ENCODE data around the gene TOR4A.

Gene TOR4A

DNA sequence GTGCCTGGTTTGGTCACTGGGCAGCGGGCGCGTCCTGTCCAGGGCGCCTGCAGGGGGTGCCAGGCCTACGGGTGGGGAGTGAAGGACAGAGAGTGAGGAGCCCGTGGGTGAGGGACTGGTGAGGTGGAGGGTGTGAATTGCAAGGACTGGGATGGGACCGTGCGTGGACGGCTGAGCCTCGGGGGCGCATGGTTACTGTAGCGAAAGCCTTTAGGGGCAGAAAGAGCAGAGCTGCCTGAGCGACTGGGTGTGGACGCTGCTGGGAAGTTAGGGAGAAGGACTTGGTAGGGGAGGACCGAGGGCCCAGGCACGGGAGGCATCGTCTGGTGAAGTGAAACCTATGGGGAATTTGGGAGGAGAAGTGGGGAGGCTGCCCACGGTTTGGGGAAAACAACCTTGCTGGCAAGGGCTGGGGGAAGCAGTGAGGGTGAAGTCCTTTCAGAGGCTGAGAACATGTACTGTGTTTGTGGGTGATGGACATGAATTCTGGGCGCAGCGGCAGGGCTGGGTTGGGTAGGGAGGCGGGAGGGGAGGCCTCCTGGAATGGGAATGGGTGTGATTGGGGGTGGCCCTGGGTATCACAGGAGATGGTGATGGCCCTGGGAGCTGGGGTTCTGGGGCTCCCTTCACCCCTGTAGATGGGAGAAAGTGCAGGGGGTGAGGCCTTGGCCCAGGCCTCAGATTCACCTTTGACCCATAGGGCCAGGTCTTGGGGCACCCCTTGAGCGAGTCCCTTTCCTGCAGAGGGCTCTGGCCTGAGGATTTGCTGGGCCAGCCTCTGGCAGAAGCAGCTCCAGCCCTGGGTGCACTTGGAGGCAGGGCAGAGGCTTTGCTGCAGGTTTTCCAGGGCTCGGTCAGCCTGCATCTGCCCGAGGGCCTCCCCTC, 1.7 kb upstream of the TOR4A start:
- no peaks in the 10 kb centered on the region for H3K9me3 ChIP-seq (ENCODE audit: control insufficient read depth, insufficient read depth, low read length)
- no peak for DNase-seq (ENCODE audit: low read depth, low spot score)
- no CpG with 5 or more reads among the region's 24 CpGs for WGBS (ENCODE audit: insufficient coverage, insufficient read length)
- no peak overlapping the region for H3K4me3 ChIP-seq (ENCODE audit: low read length)
- H3K36me3 ChIP-seq (ENCODE audit: control insufficient read depth, insufficient read depth, low read length), result peaks cover 21% of the 10 kb centered on the region; the same call in 1 of the 2 replicates
- no peaks in the 10 kb centered on the region for H3K27me3 ChIP-seq (ENCODE audit: control insufficient read depth, insufficient read depth, low read length)
- H3K4me1 ChIP-seq (ENCODE audit: control insufficient read depth, insufficient read depth, low read length), result peaks cover 3% of the 10 kb centered on the region; the same call in 1 of the 2 replicates
- no peak overlapping the region for H3K27ac ChIP-seq (ENCODE audit: low read length)

GRCh38 chr9:137276473-137277328, 825 bp upstream of the TOR4A start:
- H3K9me3 ChIP-seq (ENCODE audit: control insufficient read depth, insufficient read depth, low read length), result no peaks in the 10 kb centered on the region
- H3K36me3 ChIP-seq (ENCODE audit: control insufficient read depth, insufficient read depth, low read length), result peaks cover 19% of the 10 kb centered on the region; the same call in 1 of the 2 replicates
- H3K27ac ChIP-seq (ENCODE audit: low read length), result no peak overlapping the region
- DNase-seq (ENCODE audit: low read depth, low spot score), result no peak
- H3K4me1 ChIP-seq (ENCODE audit: control insufficient read depth, insufficient read depth, low read length), result peaks cover 3% of the 10 kb centered on the region; the same call in 1 of the 2 replicates
- WGBS (ENCODE audit: insufficient coverage, insufficient read length), result no CpG with 5 or more reads among the region's 30 CpGs
- H3K27me3 ChIP-seq (ENCODE audit: control insufficient read depth, insufficient read depth, low read length), result no peaks in the 10 kb centered on the region
- no peak overlapping the region for H3K4me3 ChIP-seq (ENCODE audit: low read length)

DNA sequence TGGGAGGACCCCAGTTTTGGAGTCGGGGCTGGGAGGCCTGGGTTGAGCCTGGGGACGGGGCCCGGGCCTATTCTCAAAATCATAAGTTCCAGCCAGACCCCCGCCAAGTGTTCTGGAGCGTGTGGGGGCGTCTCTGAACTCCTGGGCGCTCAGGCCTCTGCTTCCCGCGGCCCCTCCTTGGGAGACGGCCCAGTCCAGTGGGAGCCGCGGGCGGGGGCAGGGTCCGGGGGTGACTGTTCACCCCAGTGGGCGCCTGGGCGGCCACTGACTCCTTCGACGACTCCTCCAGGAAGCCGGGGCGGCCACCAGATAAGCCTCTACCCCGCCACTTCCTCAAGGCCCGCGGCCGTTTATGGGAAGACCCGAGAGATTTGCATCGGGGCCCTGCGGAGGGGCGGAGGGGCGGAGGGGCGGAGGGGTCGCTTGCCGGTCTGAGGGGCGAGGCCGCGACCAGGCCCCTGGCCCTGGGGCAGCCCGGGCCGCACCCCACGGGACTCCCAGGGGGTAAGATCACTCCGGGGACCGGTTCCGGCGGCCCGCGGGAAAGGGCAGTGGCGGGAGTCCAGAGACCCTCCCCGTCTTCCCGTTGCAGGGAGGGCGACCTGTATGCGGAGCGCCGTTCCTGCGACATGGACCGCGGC, 655 bp downstream of the TOR4A start:
- no CpG with 5 or more reads among the region's 54 CpGs for WGBS (ENCODE audit: insufficient coverage, insufficient read length)
- Histone ChIP-seq H3K36me3 (ENCODE audit: control insufficient read depth, insufficient read depth, low read length) (peaks cover 12% of the 10 kb centered on the region; the same call in 1 of the 2 replicates), H3K9me3 (ENCODE audit: control insufficient read depth, insufficient read depth, low read length) (no peaks in the 10 kb centered on the region), H3K27me3 (ENCODE audit: control insufficient read depth, insufficient read depth, low read length) (no peaks in the 10 kb centered on the region), H3K4me3 (ENCODE audit: low read length) (peak overlapping the region; percentile 8; the same call in 1 of the 2 replicates), H3K4me1 (ENCODE audit: control insufficient read depth, insufficient read depth, low read length) (peaks cover 4% of the 10 kb centered on the region; the same call in 1 of the 2 replicates), H3K27ac (ENCODE audit: low read length) (no peak overlapping the region)
- DNase-seq (ENCODE audit: low read depth, low spot score), result no peak

DNA sequence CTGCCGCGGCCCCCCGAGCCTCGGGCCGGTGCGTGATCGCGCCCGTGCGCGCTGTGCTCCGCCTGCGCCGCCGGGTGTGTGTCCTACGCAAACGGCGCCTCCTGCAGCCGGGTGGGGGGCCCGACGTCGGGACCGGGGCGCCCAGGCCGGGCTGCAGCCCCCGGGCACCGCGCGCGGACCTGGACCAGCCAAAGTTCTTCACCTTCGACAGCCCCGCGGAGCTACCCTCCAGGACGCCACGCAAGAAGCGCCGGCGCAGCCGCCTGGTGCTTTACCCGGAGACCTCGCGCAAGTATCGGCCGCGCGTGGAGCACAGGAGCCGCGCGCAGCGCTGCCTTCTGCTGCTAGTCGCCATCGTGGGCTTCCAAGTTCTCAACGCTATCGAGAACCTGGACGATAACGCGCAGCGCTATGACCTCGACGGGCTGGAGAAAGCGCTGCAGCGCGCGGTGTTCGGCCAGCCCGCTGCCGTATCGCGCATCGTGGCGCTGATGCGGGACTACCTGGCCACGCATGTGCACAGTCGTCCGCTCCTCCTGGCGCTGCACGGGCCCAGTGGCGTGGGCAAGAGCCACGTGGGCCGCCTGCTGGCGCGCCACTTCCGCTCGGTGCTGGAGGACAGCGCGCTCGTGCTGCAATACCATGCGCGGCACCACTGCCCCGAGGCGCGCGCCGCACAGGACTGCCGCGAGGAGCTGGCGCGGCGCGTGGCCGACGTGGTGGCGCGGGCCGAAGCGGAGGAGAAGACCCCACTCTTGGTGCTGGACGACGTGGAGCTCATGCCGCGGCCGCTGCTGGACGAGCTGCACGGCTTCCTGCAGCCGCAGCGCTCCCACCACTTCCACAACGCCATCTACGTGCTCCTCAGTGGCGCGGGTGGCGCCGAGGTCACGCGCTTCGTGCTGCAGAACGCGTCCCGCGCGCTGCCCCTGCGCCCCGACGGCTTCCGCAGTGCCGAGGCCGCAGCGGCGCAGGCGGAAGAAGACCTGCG, 1.5 kb downstream of the TOR4A start:
- H3K27ac ChIP-seq (ENCODE audit: low read length), result no peak overlapping the region
- peaks cover 12% of the 10 kb centered on the region; the same call in 1 of the 2 replicates for H3K36me3 ChIP-seq (ENCODE audit: control insufficient read depth, insufficient read depth, low read length)
- no peak for DNase-seq (ENCODE audit: low read depth, low spot score)
- 0 out of 2 replicates have a peak, but pooled peaks cover 4% of the 10 kb centered on the region for H3K4me1 ChIP-seq (ENCODE audit: control insufficient read depth, insufficient read depth, low read length)
- H3K9me3 ChIP-seq (ENCODE audit: control insufficient read depth, insufficient read depth, low read length), result no peaks in the 10 kb centered on the region
- H3K27me3 ChIP-seq (ENCODE audit: control insufficient read depth, insufficient read depth, low read length), result no peaks in the 10 kb centered on the region
- peak overlapping the region; percentile 8; the same call in 1 of the 2 replicates for H3K4me3 ChIP-seq (ENCODE audit: low read length)
- WGBS (ENCODE audit: insufficient coverage, insufficient read length), result no CpG with 5 or more reads among the region's 139 CpGs

DNA sequence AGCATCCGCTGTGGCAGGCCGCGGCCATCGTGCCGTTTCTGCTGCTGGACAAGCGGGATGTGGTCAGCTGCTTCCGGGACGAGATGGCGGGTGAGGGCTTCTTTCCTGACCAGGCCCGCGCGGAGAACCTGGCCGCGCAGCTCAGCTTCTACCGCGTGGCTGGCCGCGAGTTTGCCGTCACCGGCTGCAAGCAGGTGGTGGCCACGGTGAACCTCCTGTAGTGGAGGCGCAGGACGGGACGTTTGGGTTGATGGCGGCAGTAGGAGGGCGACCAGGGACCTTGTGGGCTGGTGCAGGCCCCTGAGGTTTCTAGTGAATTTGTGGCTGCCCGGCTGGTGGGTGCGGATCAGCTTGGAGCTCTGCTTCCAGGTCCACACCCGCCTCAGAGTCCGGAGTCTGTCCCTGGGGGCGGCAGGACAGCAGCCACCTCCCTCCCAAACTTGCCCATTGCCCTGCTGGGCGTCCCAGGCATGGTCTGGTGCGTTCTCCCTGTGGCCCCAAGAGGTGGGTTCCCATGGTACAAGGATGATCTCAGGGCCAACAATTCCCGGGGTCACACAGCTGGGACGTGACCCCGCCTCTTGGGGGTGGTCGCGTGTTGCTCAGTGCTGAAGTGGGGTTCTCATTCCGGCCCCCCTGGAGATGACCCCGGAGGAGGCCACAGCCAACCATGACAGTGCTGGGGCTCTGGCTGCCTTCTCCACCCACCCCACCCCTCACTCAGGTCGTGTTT, 2.4 kb downstream of the TOR4A start:
- Histone ChIP-seq H3K9me3 (ENCODE audit: control insufficient read depth, insufficient read depth, low read length) (no peaks in the 10 kb centered on the region), H3K27ac (ENCODE audit: low read length) (no peak overlapping the region), H3K27me3 (ENCODE audit: control insufficient read depth, insufficient read depth, low read length) (no peaks in the 10 kb centered on the region), H3K36me3 (ENCODE audit: control insufficient read depth, insufficient read depth, low read length) (peaks cover 12% of the 10 kb centered on the region; the same call in 1 of the 2 replicates), H3K4me3 (ENCODE audit: low read length) (no peak overlapping the region; the same call in 1 of the 2 replicates), H3K4me1 (ENCODE audit: control insufficient read depth, insufficient read depth, low read length) (0 out of 2 replicates have a peak, but pooled peaks cover 4% of the 10 kb centered on the region)
- no CpG with 5 or more reads among the region's 41 CpGs for WGBS (ENCODE audit: insufficient coverage, insufficient read length)
- DNase-seq (ENCODE audit: low read depth, low spot score), result no peak

DNA sequence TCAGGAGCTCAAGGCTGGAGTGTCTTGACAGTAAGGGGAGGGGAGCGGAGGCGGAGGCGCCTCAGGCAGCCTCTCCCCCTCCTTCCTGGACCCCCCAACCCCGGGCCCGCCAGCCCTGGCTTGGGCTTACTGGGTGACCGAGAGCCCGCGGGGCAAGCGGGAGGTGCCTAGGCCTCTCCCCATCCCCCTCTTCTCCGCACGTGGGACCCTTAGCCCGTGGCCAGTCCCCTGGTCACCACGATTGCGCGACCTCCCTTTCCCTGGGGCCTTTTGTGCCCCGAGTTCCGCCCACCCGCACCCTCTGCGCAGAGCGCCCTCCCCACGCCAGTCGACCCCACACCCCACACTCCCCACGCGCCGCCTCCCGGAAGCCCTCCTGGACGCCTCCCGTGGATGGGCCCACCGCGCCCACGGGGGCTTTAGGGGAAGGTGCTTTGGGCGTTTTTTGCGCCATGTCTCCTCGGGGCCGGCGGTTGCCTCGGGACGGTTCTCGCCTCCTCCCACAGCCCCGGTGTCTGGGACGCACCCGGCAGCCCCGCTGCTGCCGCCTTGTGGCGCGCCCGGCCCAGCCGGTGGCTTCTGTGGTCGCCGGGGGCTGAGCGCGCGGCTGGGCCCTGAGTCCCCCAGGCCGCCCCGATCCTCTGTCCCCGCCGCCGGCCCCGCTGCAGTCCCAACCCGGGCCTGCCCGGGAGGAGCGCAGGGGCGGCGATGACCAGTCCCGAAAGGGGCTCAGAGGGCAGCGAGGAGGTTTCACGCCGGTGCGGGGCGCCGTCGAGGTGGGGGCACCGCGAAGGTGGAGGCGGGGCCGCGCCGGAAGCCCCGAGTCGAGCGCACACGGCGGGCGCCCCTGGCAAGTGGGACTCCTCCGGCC, 3.2 kb downstream of the TOR4A start:
- Histone ChIP-seq H3K36me3 (ENCODE audit: control insufficient read depth, insufficient read depth, low read length) (peaks cover 12% of the 10 kb centered on the region; the same call in 1 of the 2 replicates), H3K27ac (ENCODE audit: low read length) (no peak overlapping the region), H3K4me3 (ENCODE audit: low read length) (peak overlapping the region; percentile 40; the same call in 1 of the 2 replicates), H3K27me3 (ENCODE audit: control insufficient read depth, insufficient read depth, low read length) (no peaks in the 10 kb centered on the region), H3K4me1 (ENCODE audit: control insufficient read depth, insufficient read depth, low read length) (0 out of 2 replicates have a peak, but pooled peaks cover 4% of the 10 kb centered on the region), H3K9me3 (ENCODE audit: control insufficient read depth, insufficient read depth, low read length) (no peaks in the 10 kb centered on the region)
- no CpG with 5 or more reads among the region's 85 CpGs for WGBS (ENCODE audit: insufficient coverage, insufficient read length)
- DNase-seq (ENCODE audit: low read depth, low spot score), result no peak

GRCh38 chr9:137281345-137282116, 4.0 kb downstream of the TOR4A start:
- H3K4me1 ChIP-seq (ENCODE audit: control insufficient read depth, insufficient read depth, low read length), result 0 out of 2 replicates have a peak, but pooled peaks cover 4% of the 10 kb centered on the region
- peak overlapping the region; percentile 40; the same call in 1 of the 2 replicates for H3K4me3 ChIP-seq (ENCODE audit: low read length)
- H3K36me3 ChIP-seq (ENCODE audit: control insufficient read depth, insufficient read depth, low read length), result peaks cover 12% of the 10 kb centered on the region; the same call in 1 of the 2 replicates
- no peaks in the 10 kb centered on the region for H3K27me3 ChIP-seq (ENCODE audit: control insufficient read depth, insufficient read depth, low read length)
- no peak for DNase-seq (ENCODE audit: low read depth, low spot score)
- no peak overlapping the region for H3K27ac ChIP-seq (ENCODE audit: low read length)
- no peaks in the 10 kb centered on the region for H3K9me3 ChIP-seq (ENCODE audit: control insufficient read depth, insufficient read depth, low read length)
- WGBS (ENCODE audit: insufficient coverage, insufficient read length), result no CpG with 5 or more reads among the region's 39 CpGs

- Histone ChIP-seq H3K4me3 (ENCODE audit: low read length) (no peak overlapping the region), H3K27ac (ENCODE audit: low read length) (no peak overlapping the region), H3K9me3 (ENCODE audit: control insufficient read depth, insufficient read depth, low read length) (no peaks in the 10 kb centered on the region), H3K4me1 (ENCODE audit: control insufficient read depth, insufficient read depth, low read length) (no peaks in the 10 kb centered on the region), H3K36me3 (ENCODE audit: control insufficient read depth, insufficient read depth, low read length) (no peaks in the 10 kb centered on the region), H3K27me3 (ENCODE audit: control insufficient read depth, insufficient read depth, low read length) (no peaks in the 10 kb centered on the region)
- no CpG with 5 or more reads among the region's 14 CpGs for WGBS (ENCODE audit: insufficient coverage, insufficient read length)
- DNase-seq (ENCODE audit: low read depth, low spot score), result no peak
Observed at GRCh38 chr9:137286975-137287383, 9.5 kb downstream of the TOR4A start.
